ENCODE measurements around the gene SPEF2.

SPEF2 gene

GRCh38 chr5:35847491-35847890 lies 229.8 kb downstream of the SPEF2 start:
- Histone ChIP-seq H3K36me3 (peaks cover 0 to 11% (median 5%) of the 10 kb centered on the region in 11 experiments; a peak in 8 of 22 replicates), H3K4me1 (peaks cover 11 to 30% (median 17%) of the 10 kb centered on the region in 10 experiments), H3K27me3 (no peaks in the 10 kb centered on the region), H3K4me3 (peak overlapping the region in 1 of 10 experiments; percentile 21; a peak in 1 of 20 replicates), H3K9me3 (replicated peaks in 1 of 11) (peaks cover 61 to 73% (median 65%) of the 10 kb centered on the region in 11 experiments), H3K4me2 (no peak overlapping the region), H3K9ac (no peak overlapping the region), H4K20me1 (no peaks in the 10 kb centered on the region), H3K27ac (no peak overlapping the region)
- no peak for TF ChIP-seq Cebpa-rat (IDR thresholded peaks at IDR 0.05)

- TF ChIP-seq Cebpa-rat (IDR thresholded peaks at IDR 0.05), result no peak
- Histone ChIP-seq H3K4me2 (no peak overlapping the region), H3K27me3 (no peaks in the 10 kb centered on the region), H3K9me3 (replicated peaks in 1 of 11) (peaks cover 56 to 69% (median 61%) of the 10 kb centered on the region in 11 experiments), H3K27ac (no peak overlapping the region), H3K9ac (no peak overlapping the region), H4K20me1 (no peaks in the 10 kb centered on the region), H3K4me3 (peak overlapping the region in 1 of 10 experiments; percentile 21; a peak in 2 of 20 replicates), H3K4me1 (peaks cover 16 to 35% (median 22%) of the 10 kb centered on the region in 10 experiments), H3K36me3 (peaks cover 0 to 11% (median 5%) of the 10 kb centered on the region in 11 experiments; a peak in 8 of 22 replicates)
These were observed 230.3 kb downstream of the SPEF2 start for GRCh38 chr5:35847961-35848360.

- peaks cover 34 to 54% (median 41%) of the 10 kb centered on the region in 10 experiments for H3K4me1 ChIP-seq
- no peak for TF ChIP-seq Cebpa-rat (IDR thresholded peaks at IDR 0.05)
These were observed 232.2 kb downstream of the SPEF2 start for GRCh38 chr5:35849860-35850259.

GRCh38 chr5:35850967-35851680 lies 233.5 kb downstream of the SPEF2 start:
- Histone ChIP-seq H3K9ac (no peak overlapping the region), H3K9me3 (replicated peaks in 1 of 11) (peaks cover 25 to 37% (median 30%) of the 10 kb centered on the region in 11 experiments), H3K27ac (peak overlapping the region in 1 of 11 experiments; percentile 96; a peak in 2 of 22 replicates), H3K36me3 (peaks cover 0 to 5% (median 0%) of the 10 kb centered on the region in 11 experiments; a peak in 5 of 22 replicates), H3K4me1 (peaks cover 46 to 66% (median 54%) of the 10 kb centered on the region in 10 experiments), H3K27me3 (no peaks in the 10 kb centered on the region), H3K4me3 (no peak overlapping the region), H3K4me2 (peak overlapping the region in 9 of 11 experiments; percentile 66 to 95 (median 88); a peak in 12 of 22 replicates), H4K20me1 (no peaks in the 10 kb centered on the region)
- TF ChIP-seq Cebpa-rat (IDR thresholded peaks at IDR 0.05), result no peak

More at GRCh38 chr5:35849860-35850259, 232.2 kb downstream of the SPEF2 start:
- Histone ChIP-seq H3K9me3 (replicated peaks in 1 of 11) (peaks cover 37 to 50% (median 42%) of the 10 kb centered on the region in 11 experiments), H3K27me3 (no peaks in the 10 kb centered on the region), H3K4me2 (peak overlapping the region in 4 of 11 experiments; percentile 16 to 53 (median 48); a peak in 7 of 22 replicates), H3K27ac (no peak overlapping the region), H3K36me3 (peaks cover 0 to 11% (median 5%) of the 10 kb centered on the region in 11 experiments; a peak in 8 of 22 replicates), H3K4me3 (no peak overlapping the region), H4K20me1 (no peaks in the 10 kb centered on the region), H3K9ac (no peak overlapping the region)

GRCh38 chr5:35852084-35852734 lies 234.5 kb downstream of the SPEF2 start:
- Histone ChIP-seq H4K20me1 (no peaks in the 10 kb centered on the region), H3K4me2 (peak overlapping the region; percentile 66 to 95 (median 90)), H3K27me3 (no peaks in the 10 kb centered on the region), H3K27ac (peak overlapping the region; percentile 19 to 98 (median 86); a peak in 20 of 22 replicates), H3K4me3 (peak overlapping the region in 3 of 10 experiments; percentile 20 to 34 (median 28); a peak in 1 of 20 replicates), H3K4me1 (peaks cover 51 to 70% (median 61%) of the 10 kb centered on the region in 10 experiments), H3K36me3 (peaks cover 0 to 5% (median 0%) of the 10 kb centered on the region in 11 experiments; a peak in 2 of 22 replicates), H3K9me3 (replicated peaks in 1 of 11) (peaks cover 14 to 26% (median 19%) of the 10 kb centered on the region in 11 experiments), H3K9ac (peak overlapping the region in 7 of 11 experiments; percentile 2 to 95 (median 52); a peak in 10 of 22 replicates)
- no peak for TF ChIP-seq Cebpa-rat (IDR thresholded peaks at IDR 0.05)

DNA sequence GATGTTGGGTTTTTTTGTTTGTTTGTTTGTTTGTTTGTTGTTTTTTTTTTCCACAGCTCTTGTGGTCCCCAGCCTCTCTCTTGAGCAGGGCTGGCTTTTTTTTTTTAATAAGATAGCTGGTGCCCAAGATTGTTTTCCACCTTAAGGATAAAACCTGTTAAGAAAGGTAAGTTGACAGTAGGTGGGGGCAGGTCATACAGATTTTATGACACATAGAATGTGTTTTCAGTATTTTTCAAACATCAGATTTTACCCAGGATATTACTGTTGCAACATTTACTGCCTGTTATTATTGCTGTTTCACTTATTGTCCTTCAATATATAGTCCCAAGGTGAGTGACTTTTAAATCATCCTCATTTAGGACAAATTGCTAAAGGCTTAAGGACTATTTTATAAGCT lies 235.1 kb downstream of the SPEF2 start:
- peak overlapping the region; percentile 66 to 95 (median 90) for H3K4me2 ChIP-seq
- peak overlapping the region in 9 of 11 experiments; percentile 40 to 98 (median 87); a peak in 18 of 22 replicates for H3K27ac ChIP-seq
- no peaks in the 10 kb centered on the region for H4K20me1 ChIP-seq
- peaks cover 0 to 3% (median 0%) of the 10 kb centered on the region in 11 experiments; a peak in 2 of 22 replicates for H3K36me3 ChIP-seq
- peaks cover 51 to 71% (median 63%) of the 10 kb centered on the region in 10 experiments for H3K4me1 ChIP-seq
- no peaks in the 10 kb centered on the region for H3K27me3 ChIP-seq
- peak overlapping the region in 6 of 11 experiments; percentile 4 to 95 (median 70); a peak in 9 of 22 replicates for H3K9ac ChIP-seq
- H3K4me3 ChIP-seq, result peak overlapping the region in 3 of 10 experiments; percentile 20 to 34 (median 28); a peak in 1 of 20 replicates
- no peak for TF ChIP-seq Cebpa-rat (IDR thresholded peaks at IDR 0.05)
- H3K9me3 ChIP-seq (replicated peaks in 1 of 11), result peaks cover 8 to 21% (median 13%) of the 10 kb centered on the region in 11 experiments

DNA sequence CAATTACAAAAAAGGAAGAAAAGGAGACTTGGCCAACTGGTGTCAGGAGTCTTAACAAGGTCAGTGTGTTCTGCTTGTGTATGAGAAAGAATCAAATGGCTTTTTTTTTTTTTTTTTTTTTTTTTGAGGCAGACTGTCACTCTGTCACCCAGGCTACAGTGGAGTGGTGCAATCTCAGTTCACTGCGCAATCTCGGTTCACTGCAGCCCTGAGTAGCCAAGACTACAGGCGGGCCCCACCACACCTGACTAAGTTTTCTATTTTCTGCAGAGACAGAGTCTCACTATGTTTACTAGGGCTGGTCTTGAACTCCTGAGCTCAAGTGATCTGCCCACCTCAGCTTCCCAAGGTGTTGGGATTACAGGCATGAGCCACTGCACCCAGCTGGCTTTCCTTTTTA lies 236.0 kb downstream of the SPEF2 start:
- peak overlapping the region in 7 of 11 experiments; percentile 0 to 95 (median 88); a peak in 13 of 22 replicates for H3K9ac ChIP-seq
- H3K4me1 ChIP-seq, result peaks cover 51 to 79% (median 65%) of the 10 kb centered on the region in 10 experiments
- H3K36me3 ChIP-seq, result peaks cover 0 to 2% (median under 1%) of the 10 kb centered on the region in 11 experiments; a peak in 8 of 22 replicates
- no peaks in the 10 kb centered on the region for H4K20me1 ChIP-seq
- peak overlapping the region in 9 of 11 experiments; percentile 40 to 98 (median 87); a peak in 18 of 22 replicates for H3K27ac ChIP-seq
- H3K4me3 ChIP-seq, result peak overlapping the region in 4 of 10 experiments; percentile 10 to 73 (median 50); a peak in 5 of 20 replicates
- H3K4me2 ChIP-seq, result peak overlapping the region; percentile 66 to 95 (median 90)
- H3K9me3 ChIP-seq (replicated peaks in 1 of 11), result peaks cover 0 to 12% (median 5%) of the 10 kb centered on the region in 11 experiments; a peak in 14 of 22 replicates
- H3K27me3 ChIP-seq, result no peaks in the 10 kb centered on the region
- TF ChIP-seq Cebpa-rat (IDR thresholded peaks at IDR 0.05), result peak in 5 of 11 experiments; percentile 16 to 72 (median 33); a peak in 7 of 22 replicates

- Histone ChIP-seq H3K27me3 (no peaks in the 10 kb centered on the region), H3K9me3 (replicated peaks in 1 of 11) (peaks cover 0 to 9% (median under 1%) of the 10 kb centered on the region in 11 experiments; a peak in 4 of 22 replicates), H3K36me3 (peaks cover 0 to 8% (median 5%) of the 10 kb centered on the region in 11 experiments; a peak in 9 of 22 replicates), H3K4me2 (peak overlapping the region; percentile 66 to 95 (median 90)), H3K9ac (peak overlapping the region in 7 of 11 experiments; percentile 0 to 95 (median 88); a peak in 12 of 22 replicates), H3K27ac (peak overlapping the region in 9 of 11 experiments; percentile 40 to 98 (median 87); a peak in 18 of 22 replicates), H3K4me3 (peak overlapping the region in 3 of 10 experiments; percentile 29 to 73 (median 72); a peak in 4 of 20 replicates), H4K20me1 (no peaks in the 10 kb centered on the region), H3K4me1 (peaks cover 51 to 85% (median 65%) of the 10 kb centered on the region in 10 experiments)
- TF ChIP-seq Cebpa-rat (IDR thresholded peaks at IDR 0.05), result no peak
These were observed 236.6 kb downstream of the SPEF2 start for GRCh38 chr5:35854248-35854647.

All from BLaER1 treated with 17β-estradiol and CSF1 and Interleukin-3, amounts not matched to agents 10 nM and 100 nM (cell line).